Natural killer cell (primary cell): Measurements from ENCODE around the gene IFNGR2. TPM values are rescaled to one million over a fixed set of nuclear protein-coding genes. Genes with fewer than 3 reads are reported as not detected.

Experiments used
- ATAC-seq, 3 donors: fragments of 150-1000 bp in 2 of 3; fragments of 200-7000 bp in 1 of 3; cut with Tn5 transposase; 1 replicate in 1 of 3; 2 replicates in 2 of 3; pipeline ENCODE4 v1.10.0; 2021; ENCODE audit warnings: mild to moderate bottlenecking in 2 of 3, moderate library complexity in 2 of 3
- DNase-seq, 2 donors: peaks; one replicate each; pipeline versions ENCODE4 v3.0.0 to v3.0.0-alpha.2; 2013 to 2021; ENCODE audit warnings: mixed read lengths in 1 of 2
- H3K27ac ChIP-seq: one replicate; pipeline ENCODE4 v1.5.1; 2013; ENCODE audit warnings: mild to moderate bottlenecking, low read length
- H3K27me3 ChIP-seq: one replicate; pipeline ENCODE4 v1.6.1; 2013; ENCODE audit warnings: low read length; ENCODE audit not compliant: control insufficient read depth, insufficient read depth
- H3K36me3 ChIP-seq: one replicate; pipeline ENCODE4 v1.6.1; 2013; ENCODE audit warnings: low read length; ENCODE audit not compliant: control insufficient read depth, insufficient read depth
- H3K4me1 ChIP-seq: one replicate; pipeline ENCODE4 v1.6.1; 2013; ENCODE audit warnings: low read length; ENCODE audit not compliant: control insufficient read depth, insufficient read depth
- H3K4me3 ChIP-seq: one replicate; pipeline ENCODE4 v1.5.1; 2013; ENCODE audit warnings: low read length
- H3K9me3 ChIP-seq: one replicate; pipeline ENCODE4 v1.6.1; 2013; ENCODE audit warnings: low read length; ENCODE audit not compliant: control insufficient read depth, insufficient read depth
- H3K27ac Mint-ChIP-seq, 2 donors: one replicate each; pipeline ENCODE4 v1.8.0; 2022; ENCODE audit warnings: mild to moderate bottlenecking in 2 of 2, mixed read lengths in 2 of 2, moderate library complexity in 1 of 2
- H3K27me3 Mint-ChIP-seq, 2 donors: one replicate each; pipeline ENCODE4 v1.8.0; 2022; ENCODE audit warnings: low read depth in 2 of 2, mixed read lengths in 2 of 2
- H3K36me3 Mint-ChIP-seq: one replicate; pipeline ENCODE4 v1.8.0; 2022; ENCODE audit warnings: mixed read lengths
- H3K4me1 Mint-ChIP-seq, 2 donors: one replicate each; pipeline ENCODE4 v1.8.0; 2022; ENCODE audit warnings: mixed read lengths in 2 of 2
- H3K4me3 Mint-ChIP-seq: one replicate; pipeline ENCODE4 v1.8.0; 2022; ENCODE audit warnings: mild to moderate bottlenecking, moderate library complexity, mixed read lengths
- H3K9me3 Mint-ChIP-seq, 2 donors: one replicate each; pipeline ENCODE4 v1.8.0; 2022; ENCODE audit warnings: mixed read lengths in 2 of 2
- WGBS: methylation state at CpG from one replicate; pipeline ENCODE4 v1.1.7; 2013; ENCODE audit warnings: missing lambda C conversion rate; ENCODE audit not compliant: insufficient coverage; 5-methylcytosine and 5-hydroxymethylcytosine counted together
- intact Hi-C: fragments of 100-400 bp; cut with micrococcal nuclease; formaldehyde crosslinking; loops from one replicate; pipeline ENCODE4 v1.14.2; 2022
- total RNA-seq, 4 donors: library from RNA; stranded (reverse); fragments of 120-200 nt in 1 of 4; gene quantifications; one replicate each; pipeline versions ENCODE4 v1.2.3 to v1.2.4, GENCODE V29; 2013 to 2022
- TF ChIP-seq, protein P1 (sequence below): fragments of 200-600 bp; IDR thresholded peaks from one replicate; pipeline ENCODE4 v1.8.0; 2022; ENCODE audit warnings: antibody characterized with exemption

Gene IFNGR2
- total RNA-seq, 3 donors from 2014 or later (not counting 1 experiment from before 2014, with no cell fraction given), result 3.6 to 16.5 (median 8.6) TPM

DNA sequence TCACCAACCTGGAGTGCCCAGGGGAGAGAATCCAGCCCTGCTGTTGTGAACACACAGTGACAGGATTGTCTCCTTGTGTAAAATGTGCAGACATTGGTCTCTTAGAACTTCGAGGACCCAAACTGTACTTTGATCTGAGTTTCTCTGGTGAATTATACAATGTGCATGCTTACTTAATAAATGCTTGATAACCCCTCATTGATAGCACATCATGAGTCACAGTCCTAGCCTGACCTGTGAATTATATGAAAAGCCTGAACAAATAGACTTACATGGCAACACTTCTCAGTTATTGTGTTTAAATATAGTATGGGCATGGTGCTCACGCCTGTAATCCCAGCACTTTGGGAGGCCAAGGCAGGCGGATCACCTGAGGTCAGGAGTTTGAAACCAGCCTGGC, 22.6 kb downstream of the IFNGR2 start:
- Histone ChIP-seq H3K4me3 (no peak overlapping the region), H3K4me1 (no peaks in the 10 kb centered on the region), H3K27me3 (no peaks in the 10 kb centered on the region), H3K27ac (no peak overlapping the region), H3K9me3 (no peaks in the 10 kb centered on the region), H3K36me3 (peaks cover 4% of the 10 kb centered on the region)
- ATAC-seq, result no peak
- H3K27me3 Mint-ChIP-seq, result peaks cover 20 to 24% of the 10 kb centered on the region in 2 donors
- H3K4me1 Mint-ChIP-seq, result no peaks in the 10 kb centered on the region
- WGBS, result 90% methylated on average over 3 of the region's 3 CpGs
- no peaks in the 10 kb centered on the region for H3K36me3 Mint-ChIP-seq
- no peak overlapping the region for H3K4me3 Mint-ChIP-seq
- intact Hi-C loops, result no loop called here
- no peak overlapping the region for H3K27ac Mint-ChIP-seq
- no peak for DNase-seq
- no peaks in the 10 kb centered on the region for H3K9me3 Mint-ChIP-seq
- TF ChIP-seq, protein P1, sequence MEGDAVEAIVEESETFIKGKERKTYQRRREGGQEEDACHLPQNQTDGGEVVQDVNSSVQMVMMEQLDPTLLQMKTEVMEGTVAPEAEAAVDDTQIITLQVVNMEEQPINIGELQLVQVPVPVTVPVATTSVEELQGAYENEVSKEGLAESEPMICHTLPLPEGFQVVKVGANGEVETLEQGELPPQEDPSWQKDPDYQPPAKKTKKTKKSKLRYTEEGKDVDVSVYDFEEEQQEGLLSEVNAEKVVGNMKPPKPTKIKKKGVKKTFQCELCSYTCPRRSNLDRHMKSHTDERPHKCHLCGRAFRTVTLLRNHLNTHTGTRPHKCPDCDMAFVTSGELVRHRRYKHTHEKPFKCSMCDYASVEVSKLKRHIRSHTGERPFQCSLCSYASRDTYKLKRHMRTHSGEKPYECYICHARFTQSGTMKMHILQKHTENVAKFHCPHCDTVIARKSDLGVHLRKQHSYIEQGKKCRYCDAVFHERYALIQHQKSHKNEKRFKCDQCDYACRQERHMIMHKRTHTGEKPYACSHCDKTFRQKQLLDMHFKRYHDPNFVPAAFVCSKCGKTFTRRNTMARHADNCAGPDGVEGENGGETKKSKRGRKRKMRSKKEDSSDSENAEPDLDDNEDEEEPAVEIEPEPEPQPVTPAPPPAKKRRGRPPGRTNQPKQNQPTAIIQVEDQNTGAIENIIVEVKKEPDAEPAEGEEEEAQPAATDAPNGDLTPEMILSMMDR, result no peak

DNA sequence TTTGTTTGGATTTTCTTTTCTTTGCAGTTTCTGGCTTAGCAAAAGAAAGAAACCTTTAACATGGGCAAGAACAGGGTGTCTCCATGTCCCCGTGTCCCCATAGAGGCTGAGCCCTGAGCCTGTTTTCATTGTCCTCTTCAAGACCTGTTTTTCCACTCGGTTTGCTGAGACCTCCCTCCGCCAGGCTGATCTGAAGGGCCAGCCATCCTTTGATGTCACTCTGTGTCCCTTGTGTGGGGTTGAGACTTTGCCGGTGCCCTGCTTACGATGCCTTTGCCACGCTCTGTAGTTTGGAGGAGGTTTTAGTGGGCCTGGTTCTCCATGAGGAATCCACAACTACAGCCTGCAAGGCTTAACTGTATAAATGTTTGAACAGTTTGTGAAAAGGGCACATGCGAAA, 23.8 kb downstream of the IFNGR2 start:
- H3K27me3 ChIP-seq, result no peaks in the 10 kb centered on the region
- H3K4me3 Mint-ChIP-seq, result no peak overlapping the region
- no peak overlapping the region for H3K4me3 ChIP-seq
- H3K4me1 ChIP-seq, result no peaks in the 10 kb centered on the region
- no peak overlapping the region for H3K27ac Mint-ChIP-seq
- no peaks in the 10 kb centered on the region for H3K4me1 Mint-ChIP-seq
- intact Hi-C loops, result no loop called here
- no peak for ATAC-seq
- H3K27ac ChIP-seq, result no peak overlapping the region
- TF ChIP-seq, protein P1, result no peak
- H3K9me3 Mint-ChIP-seq, result no peaks in the 10 kb centered on the region
- H3K9me3 ChIP-seq, result no peaks in the 10 kb centered on the region
- H3K27me3 Mint-ChIP-seq, result peaks cover 16 to 18% of the 10 kb centered on the region in 2 donors
- peaks cover 12% of the 10 kb centered on the region for H3K36me3 ChIP-seq
- peaks cover 3% of the 10 kb centered on the region for H3K36me3 Mint-ChIP-seq
- 89% methylated on average over 7 of the region's 7 CpGs for WGBS
- no peak for DNase-seq

DNA sequence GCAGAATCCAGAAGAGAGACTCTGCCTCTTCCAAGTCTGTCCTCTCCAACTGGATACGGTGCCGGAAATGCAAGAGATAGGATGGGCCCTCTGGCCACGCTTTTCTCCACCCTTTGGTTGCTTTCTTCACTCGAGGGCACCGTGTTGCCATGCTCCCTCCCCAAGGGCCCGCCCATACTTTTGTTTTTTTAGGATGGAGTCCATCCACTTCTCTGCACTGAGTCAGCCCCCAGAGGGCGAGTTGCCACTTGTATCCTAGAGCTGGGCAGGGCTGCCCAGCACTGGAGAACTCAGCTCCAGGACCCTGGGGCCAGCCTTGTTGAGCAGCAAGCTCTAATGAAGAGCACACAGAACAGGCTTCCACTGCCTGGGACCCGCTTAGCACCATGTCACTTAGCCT, 25.5 kb downstream of the IFNGR2 start:
- H3K9me3 Mint-ChIP-seq, result no peaks in the 10 kb centered on the region
- TF ChIP-seq, protein P1, result no peak
- WGBS, result 94% methylated on average over 8 of the region's 8 CpGs
- no peak for DNase-seq
- intact Hi-C loops, result no loop called here
- Histone ChIP-seq H3K36me3 (peaks cover 27% of the 10 kb centered on the region), H3K27ac (no peak overlapping the region), H3K4me3 (no peak overlapping the region), H3K27me3 (no peaks in the 10 kb centered on the region), H3K4me1 (peaks cover 6% of the 10 kb centered on the region), H3K9me3 (no peaks in the 10 kb centered on the region)
- H3K4me1 Mint-ChIP-seq, result no peaks in the 10 kb centered on the region
- ATAC-seq, result no peak
- no peak overlapping the region for H3K4me3 Mint-ChIP-seq
- peaks cover 9 to 14% of the 10 kb centered on the region in 2 donors for H3K27me3 Mint-ChIP-seq
- H3K36me3 Mint-ChIP-seq, result peaks cover 19% of the 10 kb centered on the region
- no peak overlapping the region for H3K27ac Mint-ChIP-seq

DNA sequence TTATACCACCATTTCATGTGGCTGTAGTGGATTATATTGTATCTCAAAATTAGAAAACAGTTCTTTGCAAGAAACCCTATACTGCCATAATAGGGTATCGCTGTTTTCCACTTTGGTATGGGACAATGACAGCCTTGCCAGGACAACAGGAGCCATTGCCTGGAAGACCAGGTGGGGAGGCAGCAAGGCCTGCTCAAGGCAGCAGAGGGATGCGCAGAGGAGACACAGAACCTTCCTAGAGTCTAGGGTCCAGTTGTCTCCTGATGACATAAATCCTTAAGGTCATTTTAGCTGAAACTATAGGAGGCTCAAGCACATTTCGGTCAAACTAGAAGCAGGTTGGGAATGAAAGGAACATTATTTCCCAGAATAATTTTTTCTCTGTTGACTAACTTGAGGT, 27.6 kb downstream of the IFNGR2 start:
- Histone ChIP-seq H3K4me1 (peaks cover 15% of the 10 kb centered on the region), H3K27me3 (no peaks in the 10 kb centered on the region), H3K9me3 (no peaks in the 10 kb centered on the region), H3K4me3 (no peak overlapping the region), H3K36me3 (peaks cover 36% of the 10 kb centered on the region), H3K27ac (no peak overlapping the region)
- no peak for ATAC-seq
- peaks cover 28% of the 10 kb centered on the region for H3K36me3 Mint-ChIP-seq
- WGBS, result 97% methylated on average over 3 of the region's 3 CpGs
- no peak overlapping the region for H3K4me3 Mint-ChIP-seq
- no peaks in the 10 kb centered on the region for H3K4me1 Mint-ChIP-seq
- no peak overlapping the region for H3K27ac Mint-ChIP-seq
- no peak for DNase-seq
- no peaks in the 10 kb centered on the region for H3K9me3 Mint-ChIP-seq
- intact Hi-C loops, result no loop called here
- TF ChIP-seq, protein P1, result no peak
- H3K27me3 Mint-ChIP-seq, result peaks cover 0 to 4% of the 10 kb centered on the region in 2 donors
